Ishikawa (cell line): ENCODE measurements around the gene DNTT.

ENCODE experiments used
- CEBPB ChIP-seq: IDR thresholded peaks from 2 replicates; pipeline ENCODE4 v1.6.1; 2012
- CREB1 ChIP-seq: IDR thresholded peaks from 2 replicates; pipeline ENCODE4 v1.6.1; 2012; ENCODE audit warnings: low read depth
- EGR1 ChIP-seq: IDR thresholded peaks from 2 replicates; pipeline ENCODE4 v1.6.1; 2012
- EP300 ChIP-seq: IDR thresholded peaks from 2 replicates; pipeline ENCODE4 v1.6.1; 2012; ENCODE audit warnings: borderline replicate concordance
- FOXM1 ChIP-seq: IDR thresholded peaks from 2 replicates; pipeline ENCODE4 v1.6.1; 2012; ENCODE audit warnings: low read depth, borderline replicate concordance
- NFIC ChIP-seq: IDR thresholded peaks from 2 replicates; pipeline ENCODE4 v1.6.1; 2012
- RAD21 ChIP-seq: IDR thresholded peaks from 2 replicates; pipeline ENCODE4 v1.6.1; 2012; ENCODE audit warnings: low read depth
- TAF1 ChIP-seq: IDR thresholded peaks from 2 replicates; pipeline ENCODE4 v1.6.1; 2012; ENCODE audit warnings: low read depth, mild to moderate bottlenecking
- TCF12 ChIP-seq: IDR thresholded peaks from 2 replicates; pipeline ENCODE4 v1.6.1; 2012; ENCODE audit warnings: low read depth
- TEAD4 ChIP-seq: IDR thresholded peaks from 2 replicates; pipeline ENCODE4 v1.6.1; 2012
- YY1 ChIP-seq: IDR thresholded peaks from 2 replicates; pipeline ENCODE4 v1.6.1; 2012; ENCODE audit warnings: low read depth
- ZBTB7A ChIP-seq: IDR thresholded peaks from 2 replicates; pipeline ENCODE4 v1.6.1; 2012; ENCODE audit warnings: low read depth
- TF ChIP-seq, protein P1 (sequence below): IDR thresholded peaks from 2 replicates; pipeline ENCODE4 v1.6.1; 2012
- TF ChIP-seq, protein P2 (sequence below): IDR thresholded peaks from 2 replicates; pipeline ENCODE4 v1.6.1; 2012; ENCODE audit warnings: low read depth, mild to moderate bottlenecking
- TF ChIP-seq, protein P3 (sequence below): IDR thresholded peaks from 2 replicates; pipeline ENCODE4 v1.6.1; 2012

Gene DNTT

DNA sequence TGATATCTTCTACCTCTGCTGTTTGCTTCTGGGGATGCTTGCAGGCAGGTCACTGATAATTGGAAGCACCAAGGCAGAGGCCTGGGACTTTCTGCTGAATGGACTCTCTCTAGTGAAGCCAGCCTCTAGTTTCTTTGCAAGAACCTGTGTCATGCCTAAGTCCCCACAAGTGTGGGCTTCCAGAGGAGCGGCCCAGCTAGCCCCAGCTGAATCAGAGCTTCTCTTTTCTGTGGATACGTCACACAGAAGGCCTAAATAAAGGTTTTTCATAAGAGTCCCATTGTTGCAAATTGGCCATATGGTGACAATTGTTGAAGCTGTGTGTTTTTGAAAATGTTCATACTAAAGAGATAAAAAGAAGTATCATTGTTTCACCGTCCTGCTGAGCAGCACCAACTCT lies 61.3 kb downstream of the DNTT start:
- TF ChIP-seq EP300 = no peak
- TF ChIP-seq, protein P1, sequence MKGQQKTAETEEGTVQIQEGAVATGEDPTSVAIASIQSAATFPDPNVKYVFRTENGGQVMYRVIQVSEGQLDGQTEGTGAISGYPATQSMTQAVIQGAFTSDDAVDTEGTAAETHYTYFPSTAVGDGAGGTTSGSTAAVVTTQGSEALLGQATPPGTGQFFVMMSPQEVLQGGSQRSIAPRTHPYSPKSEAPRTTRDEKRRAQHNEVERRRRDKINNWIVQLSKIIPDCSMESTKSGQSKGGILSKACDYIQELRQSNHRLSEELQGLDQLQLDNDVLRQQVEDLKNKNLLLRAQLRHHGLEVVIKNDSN = no peak
- no peak for TF ChIP-seq YY1
- TF ChIP-seq, protein P2, sequence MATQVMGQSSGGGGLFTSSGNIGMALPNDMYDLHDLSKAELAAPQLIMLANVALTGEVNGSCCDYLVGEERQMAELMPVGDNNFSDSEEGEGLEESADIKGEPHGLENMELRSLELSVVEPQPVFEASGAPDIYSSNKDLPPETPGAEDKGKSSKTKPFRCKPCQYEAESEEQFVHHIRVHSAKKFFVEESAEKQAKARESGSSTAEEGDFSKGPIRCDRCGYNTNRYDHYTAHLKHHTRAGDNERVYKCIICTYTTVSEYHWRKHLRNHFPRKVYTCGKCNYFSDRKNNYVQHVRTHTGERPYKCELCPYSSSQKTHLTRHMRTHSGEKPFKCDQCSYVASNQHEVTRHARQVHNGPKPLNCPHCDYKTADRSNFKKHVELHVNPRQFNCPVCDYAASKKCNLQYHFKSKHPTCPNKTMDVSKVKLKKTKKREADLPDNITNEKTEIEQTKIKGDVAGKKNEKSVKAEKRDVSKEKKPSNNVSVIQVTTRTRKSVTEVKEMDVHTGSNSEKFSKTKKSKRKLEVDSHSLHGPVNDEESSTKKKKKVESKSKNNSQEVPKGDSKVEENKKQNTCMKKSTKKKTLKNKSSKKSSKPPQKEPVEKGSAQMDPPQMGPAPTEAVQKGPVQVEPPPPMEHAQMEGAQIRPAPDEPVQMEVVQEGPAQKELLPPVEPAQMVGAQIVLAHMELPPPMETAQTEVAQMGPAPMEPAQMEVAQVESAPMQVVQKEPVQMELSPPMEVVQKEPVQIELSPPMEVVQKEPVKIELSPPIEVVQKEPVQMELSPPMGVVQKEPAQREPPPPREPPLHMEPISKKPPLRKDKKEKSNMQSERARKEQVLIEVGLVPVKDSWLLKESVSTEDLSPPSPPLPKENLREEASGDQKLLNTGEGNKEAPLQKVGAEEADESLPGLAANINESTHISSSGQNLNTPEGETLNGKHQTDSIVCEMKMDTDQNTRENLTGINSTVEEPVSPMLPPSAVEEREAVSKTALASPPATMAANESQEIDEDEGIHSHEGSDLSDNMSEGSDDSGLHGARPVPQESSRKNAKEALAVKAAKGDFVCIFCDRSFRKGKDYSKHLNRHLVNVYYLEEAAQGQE = no peak
- TF ChIP-seq CEBPB = no peak
- no peak for TF ChIP-seq NFIC
- TF ChIP-seq, protein P3, sequence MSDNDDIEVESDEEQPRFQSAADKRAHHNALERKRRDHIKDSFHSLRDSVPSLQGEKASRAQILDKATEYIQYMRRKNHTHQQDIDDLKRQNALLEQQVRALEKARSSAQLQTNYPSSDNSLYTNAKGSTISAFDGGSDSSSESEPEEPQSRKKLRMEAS = no peak
- TF ChIP-seq FOXM1 = no peak
- TF ChIP-seq ZBTB7A = no peak
- no peak for TF ChIP-seq TEAD4
- no peak for TF ChIP-seq TAF1
- TF ChIP-seq CREB1 = no peak
- no peak for TF ChIP-seq RAD21
- no peak for TF ChIP-seq TCF12
- no peak for TF ChIP-seq EGR1

DNA sequence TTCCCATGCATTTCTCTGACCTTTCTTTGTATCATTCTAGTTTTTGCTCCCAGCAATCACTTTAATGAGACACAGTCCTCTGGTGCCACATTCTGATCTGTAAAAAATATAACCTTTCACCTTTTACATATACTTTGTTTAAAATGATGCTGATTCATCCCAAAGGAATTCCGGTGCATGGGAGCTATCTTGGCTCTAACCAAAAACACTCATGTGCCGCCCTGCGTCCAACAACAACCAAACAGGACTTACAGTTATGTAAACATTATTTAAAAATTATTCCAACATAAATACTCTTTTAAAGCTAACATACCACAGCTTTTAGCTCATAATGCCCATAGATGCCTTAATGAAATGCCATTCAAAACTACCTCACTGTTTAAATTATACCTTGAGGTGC lies 62.3 kb downstream of the DNTT start:
- TF ChIP-seq YY1 = no peak
- TF ChIP-seq TCF12 = no peak
- no peak for TF ChIP-seq NFIC
- no peak for TF ChIP-seq EGR1
- TF ChIP-seq, protein P2 = no peak
- no peak for TF ChIP-seq ZBTB7A
- TF ChIP-seq TAF1 = no peak
- no peak for TF ChIP-seq TEAD4
- no peak for TF ChIP-seq FOXM1

DNA sequence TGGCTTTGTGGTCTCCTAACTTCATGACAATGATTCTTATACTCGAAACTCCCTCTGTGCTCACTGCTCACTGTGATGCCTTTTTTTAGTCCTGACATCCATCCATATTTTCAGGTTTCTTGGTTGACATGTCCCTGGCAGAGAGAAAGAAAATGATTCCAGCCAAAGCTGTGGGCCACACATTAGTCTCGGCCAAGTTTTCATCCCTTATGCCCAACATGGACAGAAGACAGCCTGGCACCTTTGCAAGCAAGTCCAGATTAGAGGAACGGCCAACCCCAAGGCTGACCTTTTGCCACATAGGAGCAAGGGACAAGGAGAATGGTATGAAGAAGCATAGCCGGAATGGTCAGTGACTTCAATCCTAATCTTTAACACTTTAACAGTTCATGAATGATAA lies 63.2 kb downstream of the DNTT start:
- no peak for TF ChIP-seq EGR1

DNA sequence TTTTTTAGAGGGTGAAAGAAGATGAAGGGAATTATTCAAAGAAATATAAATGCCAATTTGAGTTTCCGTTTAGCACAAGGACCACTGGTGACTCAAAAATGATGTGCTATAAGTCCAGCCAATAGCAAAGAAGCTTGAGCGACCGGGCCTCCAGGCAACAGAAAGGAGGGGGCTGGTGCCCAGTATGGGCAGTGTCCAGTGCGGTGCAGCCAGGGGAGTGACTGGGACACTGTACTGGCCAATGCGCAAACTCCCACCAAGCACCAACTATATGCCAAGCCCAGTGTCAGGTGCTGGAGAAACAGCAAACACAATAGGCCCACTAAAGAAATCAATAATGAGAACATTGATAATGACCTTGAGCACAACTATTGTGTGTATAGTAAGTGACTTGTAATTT lies 64.7 kb downstream of the DNTT start:
- no peak for TF ChIP-seq EGR1
- TF ChIP-seq, protein P1 = no peak
- no peak for TF ChIP-seq EP300
- no peak for TF ChIP-seq TCF12
- no peak for TF ChIP-seq NFIC
- TF ChIP-seq FOXM1 = no peak
- no peak for TF ChIP-seq CEBPB

DNA sequence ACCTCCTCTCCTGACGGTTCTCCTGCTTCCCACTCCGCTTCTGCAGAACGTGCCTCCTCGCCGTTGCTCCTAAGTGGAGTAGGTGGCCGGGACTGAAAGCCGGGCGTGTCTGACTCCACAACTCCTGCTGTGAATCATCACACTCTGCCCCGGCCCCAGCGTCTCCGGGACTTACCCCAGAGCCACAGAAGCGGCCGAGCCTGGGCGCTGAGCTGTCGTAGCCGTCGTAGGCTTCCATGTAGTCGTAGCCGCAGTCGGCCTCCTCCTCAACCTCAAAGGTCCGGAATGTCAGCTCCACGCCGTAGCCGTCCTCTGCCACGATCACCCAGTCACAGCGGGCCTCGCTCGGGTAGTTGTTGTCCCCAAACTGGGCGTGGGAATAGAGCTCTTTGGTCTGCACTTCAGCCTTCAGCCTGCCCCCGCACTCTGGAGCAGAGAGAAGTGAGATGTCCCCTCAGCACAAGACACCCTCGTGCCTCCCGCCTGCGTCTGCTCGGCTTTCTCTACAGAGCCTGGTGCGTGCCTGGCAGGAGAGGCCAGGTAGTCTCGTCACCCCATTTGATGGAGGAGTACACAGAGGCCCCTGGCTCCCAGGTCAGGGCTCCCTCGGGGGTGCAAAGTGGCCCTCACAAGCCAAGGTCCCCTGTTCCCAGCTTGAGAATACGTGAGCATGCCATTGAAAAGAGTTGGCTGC lies 65.8 kb downstream of the DNTT start:
- no peak for TF ChIP-seq FOXM1
- TF ChIP-seq EGR1 = no peak
- TF ChIP-seq, protein P2 = no peak
- TF ChIP-seq CREB1 = no peak
- TF ChIP-seq EP300 = no peak
- TF ChIP-seq YY1 = no peak
- TF ChIP-seq, protein P1 = no peak
- no peak for TF ChIP-seq RAD21
- TF ChIP-seq NFIC = no peak
- no peak for TF ChIP-seq TCF12
- TF ChIP-seq ZBTB7A = no peak
- TF ChIP-seq, protein P3 = no peak
- TF ChIP-seq CEBPB = no peak
- TF ChIP-seq TAF1 = no peak
- no peak for TF ChIP-seq TEAD4
